SKM-1 (cell line): ENCODE measurements around the gene USO1.
A peak's percentile ranks its signal among the peaks of the same experiment; 100 is the strongest.

Source experiments
- DNase-seq: peaks from one replicate; lab custom pipeline; 2025; ENCODE audit not compliant: unreplicated experiment; lab: John Stamatoyannopoulos, UW

The USO1 gene

GRCh38 chr4:75841641-75842520 lies 117.5 kb downstream of the USO1 start:
- DNase-seq: no peak

DNA sequence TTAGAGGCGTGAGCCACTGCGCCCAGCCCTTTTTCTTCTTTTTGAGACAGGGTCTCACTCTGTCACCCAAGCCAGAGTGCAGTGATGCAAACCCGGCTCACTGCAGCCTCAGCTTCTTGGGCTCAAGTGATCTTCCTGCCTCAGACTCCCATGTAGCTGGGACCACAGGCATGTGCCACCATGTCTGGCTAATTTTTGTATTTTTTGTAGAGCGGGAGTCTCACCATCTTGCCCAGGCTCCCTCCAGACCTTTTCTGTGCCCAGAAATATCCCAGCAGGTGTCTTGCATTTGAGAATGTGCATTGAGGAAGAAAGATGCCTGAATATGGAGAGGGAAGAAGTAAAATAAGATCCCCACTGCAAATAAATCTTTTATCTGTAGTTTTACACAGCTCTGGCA lies 119.2 kb downstream of the USO1 start:
- DNase-seq: no peak

DNA sequence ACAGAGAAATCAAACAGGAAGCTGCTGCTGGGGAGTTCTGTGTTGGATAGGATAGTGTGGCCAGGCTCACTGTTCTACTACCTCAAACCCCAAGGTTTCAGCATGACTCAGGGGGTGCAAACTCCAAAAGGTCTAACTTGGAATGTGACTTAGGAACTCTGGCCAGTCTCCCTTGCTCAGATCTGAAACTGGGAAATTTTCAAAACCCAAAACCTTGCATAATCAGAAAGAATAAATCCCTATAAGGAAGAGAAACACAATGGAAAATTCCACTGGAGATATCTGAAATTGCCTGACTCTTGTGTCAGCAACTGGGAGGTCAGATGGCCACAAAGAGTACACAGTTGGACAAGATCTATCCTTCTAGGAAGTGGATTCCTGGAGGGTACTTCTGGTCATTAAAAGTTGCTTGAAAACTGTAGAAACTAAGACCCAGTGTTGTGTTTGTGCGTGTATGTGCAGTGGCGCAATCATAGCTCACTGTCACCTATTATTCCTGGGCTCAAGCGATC lies 119.8 kb downstream of the USO1 start:
- no peak for DNase-seq

DNA sequence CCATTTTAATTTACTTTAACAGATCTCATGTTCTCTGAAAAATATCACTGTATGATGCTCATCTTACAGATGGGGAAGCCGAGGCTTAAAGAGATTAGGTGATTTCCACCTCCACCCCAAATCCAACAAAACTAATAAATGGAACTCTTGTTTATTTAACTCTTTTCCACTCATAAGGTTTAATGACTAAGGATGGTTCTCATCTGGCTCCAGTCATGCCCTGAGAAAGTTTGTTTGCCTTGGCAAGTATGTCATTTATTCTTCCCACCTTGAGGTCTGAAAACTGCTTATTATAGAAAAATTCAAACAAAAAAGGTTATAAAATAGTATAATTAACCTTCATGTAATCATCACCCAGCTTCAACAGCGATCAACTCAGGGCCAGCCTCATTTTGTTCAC lies 121.6 kb downstream of the USO1 start:
- DNase-seq: no peak

- DNase-seq: peak; percentile 61
These were observed 123.9 kb downstream of the USO1 start for GRCh38 chr4:75848171-75848760.

DNA sequence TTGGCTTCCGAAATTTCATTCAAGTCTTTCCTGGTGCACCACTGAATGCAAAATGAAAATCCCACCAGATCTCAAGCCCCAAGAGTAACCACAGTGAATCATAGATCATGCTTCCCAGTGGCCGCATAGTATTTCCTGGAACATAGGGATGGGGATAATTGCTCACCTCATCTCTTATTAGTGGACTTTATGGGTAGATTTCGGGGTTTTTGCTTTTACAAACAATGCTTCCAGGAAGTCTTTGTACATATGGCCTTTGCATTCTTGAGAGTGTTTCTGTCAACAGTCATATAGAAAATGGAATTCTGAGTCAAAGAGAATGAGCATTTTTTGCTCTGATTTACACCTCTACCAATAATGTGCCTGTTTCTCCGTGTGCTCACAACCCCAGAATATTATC lies 124.5 kb downstream of the USO1 start:
- DNase-seq: no peak

GRCh38 chr4:75849461-75849860 lies 125.1 kb downstream of the USO1 start:
- DNase-seq: peak; percentile 74

DNA sequence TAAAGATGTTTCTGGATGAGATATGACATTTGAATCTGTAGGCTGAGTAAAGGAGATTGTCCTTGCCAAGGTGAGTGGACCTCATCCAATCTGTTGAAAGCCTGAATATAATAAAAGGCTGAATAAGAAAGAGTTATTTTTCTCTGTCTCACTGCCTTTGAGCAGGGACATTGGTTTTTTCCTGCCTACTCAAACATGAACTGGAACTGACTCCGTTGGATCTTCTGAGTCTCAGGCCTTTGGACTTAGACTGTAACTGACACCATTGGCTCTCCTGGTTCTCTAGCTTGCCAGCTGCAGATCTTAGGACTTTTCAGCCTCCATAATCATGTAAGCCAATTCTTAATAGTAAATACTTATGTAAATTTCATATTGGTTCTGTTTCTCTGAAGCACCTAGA lies 134.3 kb downstream of the USO1 start:
- no peak for DNase-seq

DNA sequence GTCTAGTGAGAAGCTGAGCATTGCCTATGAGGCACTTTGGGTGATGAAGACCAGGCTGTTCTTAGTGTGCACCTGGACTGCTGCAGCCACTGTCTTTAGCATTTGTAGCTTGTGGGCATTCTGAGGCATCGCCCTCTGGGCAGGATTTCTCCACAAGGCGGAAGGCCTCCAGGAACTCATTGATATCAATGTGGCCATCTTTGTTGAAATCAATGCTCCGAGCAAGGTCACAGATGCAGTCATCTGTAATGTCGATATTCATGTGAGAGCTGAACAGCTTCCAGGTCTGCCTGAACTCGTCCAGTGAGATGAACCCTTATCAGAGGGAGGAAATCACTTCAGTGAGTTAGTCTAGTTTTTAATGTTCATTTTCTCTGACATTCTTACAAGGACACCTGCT lies 136.2 kb downstream of the USO1 start:
- DNase-seq: no peak
